GM19467 (cell line): Measurements from ENCODE around the gene NFIC.
"Not testable (repeated sequence)": the region's sequence is repeated elsewhere in the genome, so short reads cannot be mapped to it uniquely, and the experiment has no call there.

Source experiments
- ATAC-seq: cut with Tn5 transposase; IDR thresholded peaks from one replicate; pipeline ENCODE4 v1.9.1; 2021; ENCODE audit warnings: mild to moderate bottlenecking, moderate library complexity; ENCODE audit not compliant: unreplicated experiment

NFIC gene

GRCh38 chr19:3396881-3397265 is 30.5 kb downstream of the NFIC start:
- ATAC-seq: no peak

DNA sequence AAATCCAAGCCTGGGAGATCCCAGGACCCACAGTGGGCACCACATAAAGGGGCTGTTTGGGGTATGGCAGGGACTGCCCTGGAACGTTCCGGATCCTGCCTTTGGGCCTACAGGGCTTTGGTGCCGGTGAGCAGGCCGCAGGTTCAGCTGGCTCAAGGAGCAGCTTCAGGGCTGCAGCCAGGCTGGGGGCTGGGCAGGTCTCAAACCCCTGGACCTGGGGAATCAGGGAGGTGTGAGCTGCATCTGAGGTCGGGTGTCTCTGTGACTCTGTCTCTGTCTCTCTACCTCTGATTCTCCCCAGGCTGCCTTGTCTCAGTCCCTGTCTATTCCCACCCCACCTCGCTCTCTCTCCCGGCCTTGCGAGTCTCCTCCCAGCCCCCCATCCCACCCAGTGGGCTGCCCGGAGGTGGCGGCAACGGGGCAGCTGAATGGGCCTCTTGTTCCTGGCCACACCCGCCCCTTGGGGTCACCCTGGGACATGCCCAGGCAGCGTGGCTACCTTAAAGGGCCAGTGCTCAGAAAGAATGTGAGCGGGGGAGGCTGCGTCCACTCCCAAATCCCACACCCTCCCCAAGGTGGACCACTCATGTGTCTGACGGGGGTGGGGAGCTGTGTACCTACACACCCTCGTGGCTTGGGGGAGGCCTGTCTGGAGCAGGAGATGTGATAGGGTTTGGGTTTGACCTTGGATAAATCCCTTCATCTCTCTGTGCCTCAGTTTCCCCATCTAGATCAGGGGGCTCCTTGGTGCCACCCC is 31.1 kb downstream of the NFIC start:
- no peak for ATAC-seq

DNA sequence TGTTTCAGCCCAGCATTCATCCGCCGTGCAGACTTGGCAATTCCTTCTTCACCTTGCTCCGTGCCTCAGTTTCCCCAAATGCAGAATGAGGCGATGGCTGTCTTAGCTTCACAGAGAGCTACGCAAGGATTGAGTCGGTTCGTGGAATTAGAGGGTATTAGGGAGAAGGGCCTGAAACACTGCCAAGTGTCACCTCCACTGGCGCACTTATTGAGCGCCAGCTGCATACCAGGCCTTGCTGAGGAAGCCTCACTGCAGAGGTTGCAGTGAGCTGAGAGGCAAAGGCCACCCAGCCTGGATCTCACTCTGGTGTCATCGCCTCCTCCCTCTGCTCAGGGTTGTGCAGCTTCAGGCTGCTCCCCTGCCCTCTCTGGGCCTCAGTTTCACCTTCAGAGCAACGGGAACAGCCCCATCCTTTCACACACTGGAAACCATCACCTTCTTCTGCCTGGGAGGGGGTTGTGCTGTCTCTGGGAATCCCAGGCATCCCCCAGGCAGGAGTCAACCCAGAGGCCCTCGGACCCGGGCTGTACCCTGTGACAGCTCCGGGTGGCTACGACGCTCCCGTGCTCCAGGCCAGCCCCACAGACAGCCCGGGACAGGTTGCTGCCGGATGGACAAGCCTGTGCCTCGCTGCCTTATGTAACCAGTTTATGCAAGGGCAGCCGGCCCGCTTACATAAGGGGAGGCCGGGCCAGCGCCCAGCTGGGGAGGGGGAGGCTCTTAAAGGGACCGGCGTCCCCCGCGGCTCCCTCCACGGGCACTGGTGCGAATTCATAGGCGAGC is 31.9 kb downstream of the NFIC start:
- no peak for ATAC-seq

GRCh38 chr19:3398900-3399278 is 32.5 kb downstream of the NFIC start:
- no peak for ATAC-seq

DNA sequence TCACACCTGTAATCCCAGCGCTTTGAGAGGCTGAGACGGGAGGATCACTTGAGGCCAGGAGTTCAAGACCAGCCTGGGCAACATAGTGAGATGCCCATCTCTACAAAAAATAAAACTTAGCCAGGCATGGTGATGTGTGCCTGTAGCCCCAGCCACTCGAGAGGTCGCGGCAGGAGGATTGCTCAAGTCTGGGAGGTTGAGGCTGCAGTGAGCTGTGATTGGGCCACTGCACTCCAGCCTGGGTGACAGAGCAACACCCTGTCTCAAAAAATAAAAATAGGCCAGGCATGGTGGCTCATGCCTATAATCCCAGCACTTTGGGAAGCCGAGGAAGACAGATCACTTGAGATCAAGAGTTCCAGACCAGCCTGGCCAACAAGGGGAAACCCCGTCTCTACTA is 32.9 kb downstream of the NFIC start:
- not testable (repeated sequence) for ATAC-seq

- no peak for ATAC-seq
Observed at GRCh38 chr19:3401004-3401768, 34.8 kb downstream of the NFIC start.

GRCh38 chr19:3402631-3403443 is 36.5 kb downstream of the NFIC start:
- ATAC-seq: no peak

- no peak for ATAC-seq
Observed at GRCh38 chr19:3403489-3404323, 37.3 kb downstream of the NFIC start.

GRCh38 chr19:3404324-3405260 is 38.2 kb downstream of the NFIC start:
- no peak for ATAC-seq

DNA sequence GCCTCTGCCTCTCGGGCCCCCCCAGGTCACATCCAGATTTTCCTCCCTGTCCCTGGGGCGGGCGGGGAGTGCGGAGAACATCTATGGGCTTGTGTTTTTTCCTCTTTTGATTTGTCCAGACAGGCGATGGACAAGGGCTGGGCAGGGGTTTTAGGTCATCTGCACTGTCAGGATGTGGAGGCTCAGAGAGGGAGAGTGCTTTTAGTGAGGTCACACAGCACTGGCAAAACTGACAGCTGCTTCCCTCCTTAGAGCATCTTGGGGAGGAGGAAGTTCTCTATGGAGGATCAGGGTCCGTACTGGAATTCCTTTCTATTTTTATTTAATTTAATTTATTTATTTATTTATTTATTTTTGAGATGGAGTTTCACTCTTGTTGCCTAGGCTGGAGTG is 38.9 kb downstream of the NFIC start:
- no peak for ATAC-seq

GRCh38 chr19:3406571-3407111 is 40.3 kb downstream of the NFIC start:
- no peak for ATAC-seq

- no peak for ATAC-seq
Observed at GRCh38 chr19:3407556-3408516, 41.5 kb downstream of the NFIC start.

DNA sequence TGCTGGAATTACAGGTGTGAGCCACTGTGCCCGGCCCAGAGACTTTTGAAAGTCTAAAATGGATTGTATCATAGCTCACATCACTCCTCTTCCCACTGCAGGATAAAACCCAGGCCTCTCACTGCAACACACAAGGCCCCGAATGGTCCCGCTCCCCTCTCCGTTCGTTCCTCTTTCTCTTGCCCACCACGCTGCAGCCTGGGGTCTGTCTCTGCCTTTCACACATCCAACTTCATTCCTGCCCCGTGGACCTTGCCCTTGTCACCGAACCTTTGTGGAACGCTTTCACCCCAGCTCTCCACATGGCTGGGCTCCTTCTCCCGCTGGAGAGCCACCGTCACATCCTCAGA is 42.6 kb downstream of the NFIC start:
- no peak for ATAC-seq

- no peak for ATAC-seq
Observed at GRCh38 chr19:3409346-3410064, 43.1 kb downstream of the NFIC start.

DNA sequence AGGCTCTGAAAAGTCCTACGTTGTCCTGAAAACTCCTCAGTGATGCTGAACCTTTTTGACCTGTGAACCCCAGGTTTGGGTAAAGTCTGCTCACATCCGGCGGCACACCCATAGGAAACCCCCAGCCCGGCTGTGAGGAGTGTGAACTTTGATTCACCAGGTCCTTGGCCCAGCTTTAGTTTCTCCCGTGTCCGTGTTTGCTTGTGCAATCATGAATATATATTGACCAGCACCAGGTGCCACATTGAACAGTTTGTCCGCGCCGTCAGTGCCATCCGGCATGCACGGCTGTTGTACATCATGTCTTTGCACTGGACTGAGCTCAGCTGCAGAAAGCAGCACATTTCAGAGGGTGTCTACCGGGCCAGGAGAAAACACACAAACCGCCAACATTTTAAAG is 45.3 kb downstream of the NFIC start:
- ATAC-seq: no peak

DNA sequence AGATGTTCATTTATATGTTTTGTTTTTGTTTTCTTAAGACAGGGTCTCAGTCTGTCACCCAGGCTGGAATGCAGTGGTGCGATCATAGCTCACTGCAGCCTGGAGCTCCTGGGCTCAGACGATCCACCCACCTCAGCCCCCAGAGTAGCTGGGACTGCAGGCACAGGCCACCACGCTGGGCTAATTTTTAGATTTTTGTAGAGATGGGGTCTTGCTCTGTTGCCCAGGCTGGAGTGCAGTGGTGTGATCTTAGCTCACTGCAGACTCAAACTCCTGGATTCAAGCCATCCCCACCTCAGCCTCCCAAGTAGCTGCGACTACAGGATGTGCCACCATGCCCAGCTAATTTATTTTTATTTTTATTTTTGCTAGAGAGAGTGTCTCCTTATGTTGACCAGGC is 45.7 kb downstream of the NFIC start:
- ATAC-seq: no peak

GRCh38 chr19:3413796-3414327 is 47.5 kb downstream of the NFIC start:
- no peak for ATAC-seq
